Endothelial cell of umbilical vein (primary cell): ENCODE data around the gene BPTF.

Source experiments
- CTCF ChIP-seq, 2 donors: IDR thresholded peaks; 1 replicate in 1 of 2; 2 replicates in 1 of 2; pipeline ENCODE4 v1.5.1; 2011; ENCODE audit warnings: low read length in 2 of 2, mild to moderate bottlenecking in 2 of 2, moderate library complexity in 2 of 2, control low read depth in 1 of 2, inconsistent platforms in 1 of 2, low read depth in 1 of 2; ENCODE audit not compliant: insufficient read depth in 1 of 2; ENCODE audit errors: extremely low read depth in 1 of 2
- POLR2A ChIP-seq: IDR thresholded peaks from 2 replicates; pipeline ENCODE4 v1.6.1; 2012; ENCODE audit warnings: low read depth, mild to moderate bottlenecking, control low read depth, low read length

GRCh38 chr17:67867591-67867990, 42.3 kb downstream of the BPTF start:
- TF ChIP-seq CTCF (IDR thresholded peaks at IDR 0.05; ENCODE audit: extremely low read depth in 1 of 2, insufficient read depth in 1 of 2, low read depth in 1 of 2, low read length in 2 of 2) (no peak), POLR2A (no peak)
